Stimulated activated naive CD4-positive, alpha-beta T cell treated with Interleukin-2 at 50 U/mL for 16 hours (primary cell): ENCODE data around the gene TBC1D14.
"Not testable (repeated sequence)": the region's sequence is repeated elsewhere in the genome, so short reads cannot be mapped to it uniquely, and the experiment has no call there.

Experiments used
- DNase-seq: peaks from one replicate; lab custom pipeline; 2025; lab: John Stamatoyannopoulos, UW

TBC1D14 gene

DNA sequence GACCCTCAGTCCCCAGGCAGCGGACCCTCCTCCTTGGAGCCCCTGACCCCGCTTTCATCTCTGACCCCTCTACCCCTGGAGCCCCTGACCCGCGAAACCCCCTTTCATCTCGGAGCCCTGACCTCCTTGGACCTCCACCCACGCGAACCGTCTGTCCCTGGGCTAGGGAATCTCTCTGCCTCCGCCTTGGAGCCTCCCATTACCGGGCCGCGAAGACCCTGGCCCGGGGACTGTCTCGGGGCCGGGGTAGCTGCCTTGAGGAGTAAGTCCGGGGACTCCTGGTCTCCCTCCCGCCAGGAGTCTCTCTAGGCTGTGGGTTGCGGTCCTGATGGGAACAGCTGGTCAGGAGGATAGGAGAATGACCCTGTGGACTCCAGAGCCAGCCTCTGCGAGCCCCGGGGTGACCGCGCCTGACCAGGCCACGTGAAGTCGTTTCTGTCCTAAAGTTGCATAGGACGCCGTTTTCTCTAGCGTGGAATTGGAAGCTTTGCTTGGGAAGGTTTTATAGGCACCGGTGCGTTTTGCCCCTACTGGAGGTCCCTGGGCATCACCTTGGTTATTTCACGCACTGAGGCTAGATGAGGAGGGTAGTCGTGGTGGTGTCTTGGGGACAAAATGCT lies 824 bp downstream of the TBC1D14 start:
- DNase-seq = no peak

DNA sequence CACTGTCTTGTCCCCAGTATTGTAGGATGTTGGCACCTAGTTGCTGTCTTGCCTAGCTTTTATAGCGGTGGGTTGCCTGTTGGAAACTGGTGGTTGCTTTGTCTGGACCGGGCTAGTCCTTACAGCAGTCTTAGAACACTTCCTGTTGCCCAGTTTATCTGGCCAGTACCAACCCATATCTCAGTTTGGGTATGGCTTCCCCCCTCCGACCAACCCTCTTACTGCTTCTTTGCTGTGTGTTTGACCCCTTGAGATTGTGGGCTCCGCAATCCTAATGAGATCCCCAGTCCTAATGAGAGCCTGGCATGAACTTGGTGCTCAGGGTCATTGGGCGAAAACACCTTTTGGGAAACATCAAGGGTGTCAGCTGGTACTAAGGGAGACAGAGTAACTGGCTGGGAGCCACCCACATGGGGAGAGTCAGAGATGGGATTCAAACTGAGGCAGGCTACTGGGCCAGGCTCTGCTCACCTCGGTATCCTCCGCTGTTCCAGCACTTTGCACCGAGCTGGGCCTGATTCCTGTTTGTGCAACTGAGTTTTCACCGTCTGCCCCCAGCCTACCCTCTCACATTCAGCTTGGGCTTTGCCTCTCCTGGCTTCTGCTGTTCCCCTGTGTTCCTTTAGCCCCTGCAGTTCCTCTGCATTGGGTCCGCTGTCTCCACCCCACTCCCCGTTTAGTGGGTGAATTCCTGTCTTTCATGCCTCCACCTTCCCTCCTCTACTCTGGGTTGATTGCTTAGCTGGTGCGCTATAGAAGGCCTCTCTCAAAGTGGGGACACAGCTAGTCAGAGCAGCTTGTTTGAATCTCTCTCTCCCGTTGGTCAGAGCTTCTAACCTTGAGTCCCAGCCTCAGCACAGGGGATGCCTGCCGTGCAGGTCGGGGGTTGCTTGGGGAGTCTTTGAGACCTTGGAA lies 1.6 kb downstream of the TBC1D14 start:
- DNase-seq = no peak

DNA sequence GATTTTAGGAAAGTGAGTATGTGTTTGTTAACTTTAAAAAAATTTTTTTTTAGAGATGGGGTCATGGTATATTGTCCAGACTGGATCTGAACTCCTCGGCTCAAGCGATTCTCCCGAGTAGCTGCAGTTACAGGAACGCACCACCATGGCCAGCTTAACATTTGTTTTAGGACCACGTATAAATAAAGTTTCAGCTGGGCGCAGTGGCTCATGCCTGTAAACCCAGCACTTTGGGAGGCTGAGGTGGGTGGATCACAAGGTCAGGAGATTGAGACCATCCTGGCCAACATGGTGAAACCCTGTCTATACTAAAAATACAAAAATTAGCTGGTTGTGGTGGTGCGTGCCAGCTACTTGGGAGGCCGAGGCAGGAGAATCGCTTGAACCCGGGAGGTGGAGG lies 2.3 kb downstream of the TBC1D14 start:
- DNase-seq = not testable (repeated sequence)

DNA sequence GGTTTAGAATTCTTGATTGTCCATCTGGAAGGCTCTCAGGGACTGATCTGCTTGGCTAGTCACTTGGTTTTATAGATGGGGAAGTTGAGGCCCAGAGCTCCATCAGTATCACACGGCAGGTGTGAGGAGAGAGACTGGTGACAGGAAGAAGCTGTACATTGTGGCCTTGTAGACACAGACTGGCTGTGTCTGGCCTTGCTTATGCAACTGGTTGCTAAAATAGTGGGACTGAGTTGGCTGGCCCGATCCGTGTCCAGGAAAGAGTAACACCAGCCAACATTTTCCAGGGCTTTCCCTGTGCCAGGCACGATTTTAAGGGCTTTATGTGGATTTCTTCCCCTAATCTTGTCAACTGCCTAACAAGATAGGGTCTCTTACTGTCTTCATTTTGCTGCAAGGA lies 2.8 kb downstream of the TBC1D14 start:
- DNase-seq = no peak

DNA sequence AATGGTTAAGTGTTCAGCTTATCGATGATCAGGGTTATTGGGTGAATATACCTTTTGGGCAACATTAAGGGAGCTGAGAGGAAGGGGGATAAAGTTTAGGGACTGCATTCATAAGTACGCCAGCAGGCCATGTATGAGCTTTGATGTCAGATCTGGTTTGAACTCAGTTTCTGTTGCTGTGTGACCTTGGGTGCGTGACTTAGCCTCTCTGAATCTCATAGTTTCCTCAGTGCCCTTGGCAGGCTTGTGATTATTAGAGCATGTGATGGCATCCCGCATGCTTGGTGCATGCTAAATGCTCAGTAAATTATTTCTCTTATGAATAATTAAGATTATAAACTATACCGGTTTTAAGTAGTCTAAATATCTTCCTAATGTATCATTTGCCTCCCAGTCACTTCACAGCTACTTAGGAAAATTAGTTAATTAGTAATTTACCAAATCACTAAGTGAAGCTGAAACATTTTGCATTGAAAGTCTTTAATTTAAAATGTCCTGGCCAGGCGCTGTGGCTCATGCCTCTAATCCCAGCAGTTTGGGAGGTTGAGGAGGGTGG lies 3.8 kb downstream of the TBC1D14 start:
- no peak for DNase-seq

DNA sequence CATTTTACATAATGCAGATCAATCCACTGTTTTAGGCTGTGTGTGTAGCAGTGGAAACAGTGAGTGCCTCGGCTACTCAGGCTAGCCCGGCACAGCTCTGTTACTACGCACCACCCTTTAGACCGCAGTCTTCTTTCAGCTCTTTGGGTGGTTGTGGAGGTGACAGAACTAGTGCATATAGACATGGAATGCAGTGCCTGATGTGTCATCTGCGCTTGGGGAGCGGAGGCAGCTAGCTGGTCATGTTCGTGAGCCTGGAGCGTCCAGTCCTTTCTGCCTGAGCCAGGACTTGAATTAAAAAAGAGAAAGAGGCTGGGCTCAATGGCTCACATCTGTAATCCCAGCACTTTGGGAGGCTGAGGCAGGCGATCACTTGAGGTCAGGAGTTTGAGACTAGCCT lies 4.8 kb downstream of the TBC1D14 start:
- DNase-seq = no peak

DNA sequence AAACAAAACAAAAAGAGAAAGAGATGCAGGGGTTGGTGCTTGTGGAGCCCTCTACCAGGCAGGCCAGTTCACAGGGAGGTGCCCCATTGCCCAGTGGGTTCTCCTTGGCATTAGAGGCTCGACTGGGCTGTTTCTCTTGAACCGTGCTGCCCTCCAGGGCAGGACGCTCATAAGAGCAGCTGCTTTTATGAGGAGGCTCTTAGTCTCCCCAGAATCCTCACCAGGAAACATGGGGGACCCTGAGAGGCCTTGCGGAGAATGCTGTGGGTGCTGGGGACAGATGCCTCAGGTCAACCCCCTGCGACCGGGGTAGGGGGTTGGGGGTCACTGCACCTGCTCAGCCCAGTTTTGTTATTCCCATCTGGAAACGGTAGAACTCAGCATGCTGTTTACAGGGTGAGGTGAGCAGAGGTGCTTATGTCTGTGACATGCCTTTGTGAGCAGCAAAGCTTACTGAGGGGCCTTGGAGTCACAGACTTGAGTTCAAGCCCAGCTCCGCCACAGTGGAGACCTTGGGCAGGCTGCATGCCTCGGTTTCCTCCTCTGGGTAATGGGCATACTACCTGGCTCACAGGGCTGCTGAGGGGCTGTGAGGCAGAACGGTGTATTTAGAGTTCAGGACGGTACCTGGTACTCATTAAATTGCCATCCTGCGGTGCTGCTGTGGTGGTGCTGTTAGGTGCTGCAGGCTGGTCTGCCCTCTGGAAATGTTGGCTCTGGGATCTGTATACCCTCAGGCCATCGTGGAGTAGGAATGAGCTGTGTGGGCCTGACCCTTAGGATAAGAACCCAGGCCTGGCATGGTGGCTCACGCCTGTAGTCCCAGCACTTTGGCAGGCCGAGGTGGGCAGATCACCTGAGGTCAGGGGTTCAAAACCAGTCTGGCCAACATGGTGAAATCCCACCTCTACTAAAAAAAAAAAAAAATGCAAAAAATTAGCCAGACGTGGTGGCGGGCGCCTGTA lies 5.7 kb downstream of the TBC1D14 start:
- no peak for DNase-seq

DNA sequence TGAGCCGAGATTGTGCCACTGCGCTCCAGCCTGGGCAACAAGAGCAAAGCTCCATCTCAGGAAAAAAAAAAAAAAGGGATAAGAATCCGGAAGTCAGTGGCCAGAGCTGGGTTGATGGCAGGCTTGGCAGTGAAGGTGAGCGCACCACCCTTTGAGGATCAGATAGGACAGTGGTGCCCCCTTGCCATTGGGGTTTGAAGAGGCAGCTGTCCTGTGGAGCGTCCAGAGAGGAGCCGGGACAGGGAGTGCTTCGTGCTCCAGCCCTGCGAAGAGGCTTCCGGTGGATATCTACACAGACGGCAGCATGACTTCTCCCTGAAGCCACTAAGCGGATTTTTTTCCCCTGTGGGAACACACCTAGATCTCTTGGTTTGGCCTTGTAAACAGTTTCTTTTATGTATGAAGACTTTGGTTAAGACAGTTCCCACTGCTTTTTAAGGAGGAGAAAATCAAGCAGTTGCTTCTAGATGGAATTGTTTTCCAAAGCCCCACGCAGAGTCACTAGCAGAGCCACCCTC lies 6.5 kb downstream of the TBC1D14 start:
- no peak for DNase-seq

DNA sequence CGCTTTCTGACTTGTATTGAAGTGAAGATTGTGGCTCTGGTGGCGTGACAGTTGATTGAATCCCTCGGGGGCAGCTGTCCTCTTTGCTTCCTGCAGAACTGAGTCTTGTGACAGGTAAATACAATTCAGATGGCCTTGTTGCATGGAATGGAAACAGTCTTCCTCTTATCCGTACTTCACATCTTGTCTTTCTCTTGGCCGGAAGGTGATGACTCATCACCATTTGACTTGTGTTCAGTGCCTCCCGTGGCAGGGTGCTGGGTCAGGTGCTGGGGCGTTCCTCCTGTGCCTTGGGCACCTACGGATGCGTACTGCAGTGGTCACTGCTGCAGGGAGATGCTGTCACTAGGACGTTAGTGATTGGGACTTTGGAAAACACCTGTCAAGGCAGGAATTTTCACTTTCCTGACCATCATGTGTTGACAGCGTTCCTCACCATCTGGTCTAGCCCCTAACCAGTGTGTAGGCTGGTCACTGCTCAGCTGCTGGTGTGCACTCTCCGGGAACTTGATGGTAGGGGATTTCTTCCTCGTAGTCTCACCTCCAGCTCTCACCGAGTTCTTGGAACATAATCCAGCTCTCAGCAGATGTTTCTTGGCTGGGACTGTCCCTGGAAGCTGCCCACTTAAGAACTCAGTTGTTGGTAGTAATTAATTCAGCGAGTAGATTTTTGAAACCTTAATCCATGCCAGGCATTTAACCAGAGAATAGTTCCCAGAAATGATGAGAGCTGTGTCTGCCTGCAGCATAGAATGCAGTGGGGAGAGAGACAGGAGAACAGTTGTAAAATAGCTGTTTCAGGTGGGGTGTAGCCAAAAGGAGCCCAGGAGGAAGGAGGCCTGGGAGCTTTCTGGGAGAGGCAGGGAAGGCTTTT lies 7.2 kb downstream of the TBC1D14 start:
- DNase-seq = peak; percentile 56

DNA sequence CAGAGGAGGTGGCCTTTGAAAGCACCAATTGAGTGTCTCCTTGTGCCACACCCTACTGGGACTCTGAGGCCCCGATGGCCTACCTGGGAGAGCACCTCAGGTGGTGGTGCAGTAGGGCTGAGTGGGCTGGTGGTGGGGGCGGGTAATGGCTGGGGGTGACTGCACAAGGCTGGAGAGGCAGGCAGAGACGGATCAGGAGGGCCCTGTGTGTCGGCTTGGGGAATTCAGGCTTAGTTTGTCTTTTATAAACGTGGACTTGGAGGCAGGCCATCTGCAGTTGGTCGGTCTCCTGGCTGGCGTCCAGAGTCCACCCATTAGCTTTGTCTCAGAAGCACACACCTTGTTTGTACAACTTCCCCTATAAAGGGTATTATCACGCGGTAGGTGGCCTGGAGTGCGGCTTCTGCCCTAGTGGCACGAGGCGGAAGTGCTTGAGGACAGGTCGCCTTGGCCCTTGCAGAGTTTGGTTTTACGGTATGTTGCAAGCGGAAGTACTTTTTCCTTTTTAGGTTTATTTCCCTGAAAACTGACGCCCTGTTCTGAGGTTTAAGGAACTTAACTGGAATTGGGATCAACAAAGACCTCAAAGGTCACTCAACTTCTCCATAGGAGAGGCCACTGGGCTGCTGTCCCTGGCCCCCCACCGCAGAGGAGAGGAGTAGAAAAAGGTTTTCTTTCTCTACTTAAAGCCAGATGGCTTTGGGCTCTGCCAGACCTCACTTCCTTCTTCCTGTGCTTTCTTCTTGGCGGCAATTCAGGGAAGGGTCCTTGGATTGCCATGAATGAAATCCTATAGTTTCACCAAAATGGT lies 8.0 kb downstream of the TBC1D14 start:
- DNase-seq = peak; percentile 14

DNA sequence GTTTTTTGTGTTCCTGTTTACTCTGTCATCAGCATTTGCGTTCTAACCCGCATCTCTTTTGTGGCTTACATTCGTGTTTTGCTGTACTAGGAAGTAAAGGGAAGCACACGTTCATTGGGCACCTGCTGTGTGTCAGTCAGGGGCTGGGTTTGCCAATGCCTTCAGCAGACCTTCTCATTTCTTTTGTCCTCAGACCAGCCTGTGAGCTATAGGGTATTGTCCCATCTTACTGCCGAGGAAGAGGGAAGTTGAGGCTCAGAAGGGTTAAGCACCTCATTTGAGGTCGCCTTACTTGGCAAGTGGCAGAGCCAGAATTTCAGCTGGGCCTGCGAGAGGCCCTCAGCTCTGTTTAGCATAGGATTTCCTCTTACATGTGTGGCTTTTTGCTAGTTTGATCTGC lies 8.7 kb downstream of the TBC1D14 start:
- DNase-seq = no peak

DNA sequence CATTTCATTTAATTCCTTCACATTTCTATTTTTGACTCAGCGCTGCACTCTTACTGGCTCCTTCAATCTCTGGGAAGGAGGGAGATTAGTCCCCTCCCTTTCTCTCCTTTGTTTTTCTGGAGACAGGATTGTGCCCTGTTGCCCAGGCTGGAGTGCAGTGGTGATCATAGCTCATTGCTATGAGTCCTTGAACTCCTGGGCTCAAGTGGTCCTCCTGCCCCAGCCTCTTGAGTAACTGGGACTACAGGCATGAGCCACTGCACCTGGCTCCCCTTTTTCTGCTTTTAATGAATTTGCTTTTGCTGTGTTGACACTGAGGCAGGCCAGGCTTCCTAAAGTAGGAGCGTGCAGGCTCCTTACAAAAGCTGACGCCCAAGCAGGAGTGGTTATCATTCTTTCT lies 10.5 kb downstream of the TBC1D14 start:
- DNase-seq = no peak

DNA sequence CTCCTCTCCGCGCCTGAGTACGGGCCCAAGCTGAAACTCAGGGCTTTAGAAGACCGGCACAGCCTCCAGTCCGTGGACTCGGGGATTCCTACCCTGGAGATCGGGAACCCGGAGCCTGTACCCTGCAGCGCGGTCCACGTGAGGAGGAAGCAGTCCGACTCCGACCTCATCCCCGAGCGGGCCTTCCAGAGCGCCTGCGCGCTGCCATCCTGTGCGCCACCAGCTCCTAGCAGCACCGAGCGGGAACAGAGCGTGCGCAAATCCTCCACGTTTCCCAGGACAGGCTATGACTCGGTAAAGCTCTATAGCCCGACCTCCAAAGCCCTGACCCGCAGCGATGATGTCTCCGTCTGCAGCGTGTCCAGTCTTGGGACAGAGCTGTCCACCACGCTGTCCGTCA lies 13.9 kb downstream of the TBC1D14 start:
- no peak for DNase-seq

DNA sequence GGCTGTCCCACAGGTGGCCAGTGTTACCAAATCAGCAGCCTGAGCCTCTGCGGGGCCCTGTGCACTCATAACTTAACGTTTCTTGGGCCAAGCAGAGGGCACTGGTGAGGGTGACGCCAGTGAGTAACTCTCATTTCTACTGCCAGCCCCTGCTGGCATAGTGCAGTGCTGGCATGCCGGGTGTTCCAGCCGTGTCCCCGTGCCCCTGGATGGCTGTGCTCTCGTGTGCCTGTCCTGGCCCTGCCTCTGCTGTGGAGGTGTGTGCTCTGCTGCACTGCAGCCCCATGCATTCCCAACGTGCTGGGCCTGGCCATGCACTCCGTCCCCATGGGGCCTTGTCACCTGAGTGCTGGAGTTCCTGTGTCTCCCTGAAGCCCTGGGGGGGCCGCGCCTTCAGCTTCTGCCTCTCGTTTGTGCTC lies 14.7 kb downstream of the TBC1D14 start:
- no peak for DNase-seq

DNA sequence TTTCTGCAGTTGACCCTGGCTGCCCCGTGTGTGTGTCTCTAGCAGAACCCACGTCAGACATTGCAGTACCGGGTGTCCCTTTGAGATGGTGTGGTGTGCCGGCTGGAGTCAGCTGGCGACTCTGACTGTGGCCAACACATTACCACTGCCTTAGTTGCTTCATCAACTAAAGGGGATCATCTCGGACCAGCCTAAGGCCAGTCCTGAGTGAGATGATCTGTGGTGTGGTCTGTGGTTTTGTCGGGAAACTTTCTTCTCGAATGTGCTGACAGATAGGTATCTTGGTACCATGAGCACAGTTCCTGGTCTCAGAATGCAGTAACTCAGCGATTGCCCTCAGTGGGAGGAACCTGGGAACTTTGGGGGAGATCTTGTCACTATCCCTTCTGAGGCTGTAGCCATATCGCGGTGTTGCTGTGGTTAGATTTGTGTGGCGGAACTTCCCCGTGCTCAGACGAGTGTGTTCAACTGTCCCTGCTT lies 15.8 kb downstream of the TBC1D14 start:
- no peak for DNase-seq

DNA sequence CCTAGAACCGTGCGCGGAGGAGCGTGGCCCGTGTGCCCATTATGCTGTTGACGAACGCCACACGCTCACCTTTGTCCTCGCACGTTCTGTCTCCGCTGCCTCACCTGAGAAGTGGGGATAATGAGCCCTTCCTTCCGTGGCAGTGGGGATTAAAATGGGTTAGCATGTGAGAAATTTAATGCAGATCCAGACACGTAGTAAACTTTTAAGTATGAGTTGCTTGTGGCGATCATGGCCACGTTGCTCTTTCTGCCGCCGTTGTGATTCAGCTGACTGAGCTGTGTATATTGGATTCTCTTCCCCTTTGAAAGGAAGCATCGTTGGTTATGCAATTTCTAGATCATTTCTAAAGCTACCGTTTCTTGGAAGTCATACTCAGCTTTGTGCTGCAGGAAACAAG lies 16.5 kb downstream of the TBC1D14 start:
- DNase-seq = no peak

DNA sequence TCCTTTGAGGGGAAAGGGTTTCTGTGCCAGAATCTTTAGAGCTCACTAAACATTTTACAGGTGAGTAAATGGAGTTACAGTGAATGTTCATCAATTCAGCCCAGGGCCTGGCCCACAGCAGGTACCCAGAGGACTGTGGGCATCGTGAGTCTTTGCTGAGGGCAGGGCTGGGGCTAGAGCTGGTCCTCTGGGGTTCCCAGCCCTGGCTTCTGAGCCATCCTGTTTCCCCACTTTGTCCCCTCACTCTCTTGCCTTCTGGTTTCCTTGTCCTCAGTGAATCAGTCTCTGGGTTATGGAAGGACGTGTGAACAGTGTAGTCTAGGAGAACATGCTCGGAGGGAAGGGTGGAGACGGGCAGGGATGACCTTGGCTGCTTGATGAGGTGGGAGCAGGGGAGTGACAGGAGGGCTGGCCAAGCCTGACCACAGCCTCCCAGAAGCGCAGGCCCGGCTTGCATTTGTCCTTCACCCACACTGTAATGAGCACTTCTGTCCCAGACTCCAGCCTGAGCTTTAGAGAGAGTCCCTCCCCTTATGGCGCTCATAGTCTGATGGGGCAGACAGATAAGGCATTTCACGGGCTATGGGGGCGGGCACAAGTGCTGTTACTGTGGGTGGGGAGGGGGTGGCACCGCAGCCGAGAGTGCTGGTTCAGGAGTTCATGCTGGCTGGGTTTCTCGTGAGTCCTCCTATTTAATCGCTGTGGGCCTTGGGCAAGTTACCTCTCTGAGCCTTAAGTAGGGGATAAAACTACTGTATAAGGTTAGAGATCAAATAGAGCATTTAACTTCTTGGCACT lies 17.3 kb downstream of the TBC1D14 start:
- peak; percentile 67 for DNase-seq

DNA sequence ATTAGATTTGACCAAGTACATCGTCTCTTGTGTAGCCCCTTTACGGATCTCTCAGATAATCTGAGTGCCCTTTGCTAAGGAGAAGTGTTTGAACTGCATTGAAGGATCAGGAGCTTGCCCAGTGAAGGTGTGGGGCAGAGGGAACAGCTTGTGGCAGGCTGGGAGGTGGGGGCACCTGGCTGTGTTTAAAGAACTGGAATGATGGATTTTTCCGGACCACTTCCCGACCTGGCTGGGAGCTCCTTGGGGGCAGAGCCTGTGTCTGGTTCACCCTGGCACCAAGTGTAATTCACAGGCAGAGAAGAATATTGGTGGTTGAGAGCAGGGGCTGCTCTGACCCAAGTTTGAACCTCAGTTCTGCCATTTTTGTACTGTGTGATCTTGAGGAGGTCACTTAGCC lies 18.5 kb downstream of the TBC1D14 start:
- no peak for DNase-seq

DNA sequence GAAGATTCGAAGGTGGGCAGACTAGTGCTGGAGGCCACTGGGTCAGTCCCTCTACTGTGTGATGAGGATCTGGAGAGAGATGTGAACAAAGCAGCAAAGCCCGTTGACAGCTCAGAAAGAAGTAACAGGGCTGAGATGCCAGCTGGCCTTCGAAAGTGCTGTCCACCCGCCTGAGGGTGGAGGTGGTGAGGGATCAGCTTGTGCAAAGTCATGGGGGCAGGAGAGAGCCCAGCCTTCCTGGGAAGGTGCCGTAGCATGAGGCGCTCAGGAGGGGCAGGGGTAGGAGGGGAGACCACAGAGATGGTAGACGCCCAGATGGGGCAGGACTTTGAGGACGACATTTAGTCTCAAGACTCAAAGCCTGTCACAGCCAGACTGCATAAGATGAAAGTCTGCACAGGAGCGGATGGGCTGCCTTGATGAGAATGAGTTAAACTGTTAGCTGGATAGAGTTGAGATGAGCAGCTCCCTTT lies 19.7 kb downstream of the TBC1D14 start:
- no peak for DNase-seq
